Mesenchymal stem cell (in vitro differentiated cells and primary cell): Measurements from ENCODE around the gene NDUFS6.
"Not testable (repeated sequence)": the region's sequence is repeated elsewhere in the genome, so short reads cannot be mapped to it uniquely, and the experiment has no call there.

Source experiments
- DNase-seq: peaks from one replicate; pipeline ENCODE4 v3.0.0-alpha.2; 2013
- H2AFZ ChIP-seq: one replicate; pipeline ENCODE4 v1.6.1; 2013; ENCODE audit warnings: low read depth, mild to moderate bottlenecking, control low read depth, inconsistent platforms, low read length, moderate library complexity
- H2AK5ac ChIP-seq: 2 replicates; pipeline ENCODE4 v1.6.1; 2013; ENCODE audit warnings: low read length, moderate library complexity, mild to moderate bottlenecking, inconsistent platforms; ENCODE audit not compliant: severe bottlenecking
- H2BK120ac ChIP-seq: one replicate; pipeline ENCODE4 v1.6.1; 2013; ENCODE audit warnings: low read depth, mild to moderate bottlenecking, inconsistent platforms, low read length, moderate library complexity
- H2BK12ac ChIP-seq, 2 experiments: one replicate each; pipeline ENCODE4 v1.6.1; 2013; ENCODE audit warnings: inconsistent platforms in 2 of 2, low read length in 2 of 2, mild to moderate bottlenecking in 2 of 2, moderate library complexity in 2 of 2, control low read depth in 1 of 2
- H2BK15ac ChIP-seq: one replicate; pipeline ENCODE4 v1.6.1; 2013; ENCODE audit warnings: mild to moderate bottlenecking, low read depth, inconsistent platforms; ENCODE audit not compliant: poor library complexity, severe bottlenecking
- H2BK5ac ChIP-seq: 2 replicates; pipeline ENCODE4 v1.6.1; 2013; ENCODE audit warnings: low read depth, mild to moderate bottlenecking, low read length, control low read depth, inconsistent platforms; ENCODE audit not compliant: poor library complexity, severe bottlenecking
- H3K14ac ChIP-seq, 2 experiments: one replicate each; pipeline ENCODE4 v1.6.1; 2013; ENCODE audit warnings: inconsistent platforms in 2 of 2, low read length in 2 of 2, control low read depth in 1 of 2, mild to moderate bottlenecking in 1 of 2, moderate library complexity in 1 of 2
- H3K18ac ChIP-seq, 2 experiments: one replicate each; pipeline ENCODE4 v1.6.1; 2013; ENCODE audit warnings: inconsistent platforms in 2 of 2, low read length in 2 of 2, control low read depth in 1 of 2, low read depth in 1 of 2, mild to moderate bottlenecking in 1 of 2
- H3K23ac ChIP-seq, 2 experiments: one replicate each; pipeline ENCODE4 v1.6.1; 2013; ENCODE audit warnings: inconsistent platforms in 2 of 2, low read length in 2 of 2, mild to moderate bottlenecking in 2 of 2, moderate library complexity in 2 of 2, control low read depth in 1 of 2
- H3K27ac ChIP-seq: 2 replicates; pipeline ENCODE4 v1.5.1; 2013; ENCODE audit warnings: mild to moderate bottlenecking, moderate library complexity, low read length, control low read depth, inconsistent platforms; ENCODE audit not compliant: poor library complexity, severe bottlenecking
- H3K27me3 ChIP-seq, 2 experiments: 2 replicates each; pipeline versions ENCODE4 v1.6.1 to v1.7.0; 2013; ENCODE audit warnings: low read length in 2 of 2, mild to moderate bottlenecking in 2 of 2, moderate library complexity in 2 of 2, control low read depth in 1 of 2, inconsistent platforms in 1 of 2; ENCODE audit not compliant: control insufficient read depth in 1 of 2, insufficient read depth in 1 of 2
- H3K36me3 ChIP-seq, 2 experiments: 2 replicates each; pipeline versions ENCODE4 v1.6.1 to v1.7.0; 2013; ENCODE audit warnings: low read length in 2 of 2, control low read depth in 1 of 2, inconsistent platforms in 1 of 2, low read depth in 1 of 2, mild to moderate bottlenecking in 1 of 2; ENCODE audit not compliant: insufficient read depth in 2 of 2, control insufficient read depth in 1 of 2
- H3K4ac ChIP-seq, 2 experiments: one replicate each; pipeline ENCODE4 v1.6.1; 2013; ENCODE audit warnings: inconsistent platforms in 2 of 2, low read length in 2 of 2, mild to moderate bottlenecking in 2 of 2, moderate library complexity in 2 of 2, control low read depth in 1 of 2, low read depth in 1 of 2
- H3K4me1 ChIP-seq: 2 replicates; pipeline ENCODE4 v1.6.1; 2013; ENCODE audit warnings: low read depth, low read length, control low read depth; ENCODE audit not compliant: control insufficient read depth, insufficient read depth
- H3K4me2 ChIP-seq: 2 replicates; pipeline ENCODE4 v1.6.1; 2013; ENCODE audit warnings: low read length, mild to moderate bottlenecking, inconsistent platforms; ENCODE audit not compliant: poor library complexity, severe bottlenecking
- H3K4me3 ChIP-seq, 2 experiments: 2 replicates each; pipeline versions ENCODE4 v1.5.1 to v1.7.0; 2013; ENCODE audit warnings: low read length in 2 of 2, mild to moderate bottlenecking in 2 of 2, control low read depth in 1 of 2, low read depth in 1 of 2; ENCODE audit not compliant: insufficient read depth in 1 of 2
- H3K79me1 ChIP-seq: replicated peaks from 2 replicates; pipeline ENCODE4 v1.6.1; 2013; ENCODE audit warnings: mild to moderate bottlenecking, control low read depth, low read length, inconsistent platforms; ENCODE audit not compliant: poor library complexity, severe bottlenecking
- H3K9ac ChIP-seq: 2 replicates; pipeline ENCODE4 v1.7.0; 2013; ENCODE audit warnings: mild to moderate bottlenecking, low read length, moderate library complexity
- H3K9me3 ChIP-seq: 2 replicates; pipeline ENCODE4 v1.7.0; 2013; ENCODE audit warnings: mild to moderate bottlenecking, low read length; ENCODE audit not compliant: control insufficient read depth
- H4K8ac ChIP-seq: one replicate; pipeline ENCODE4 v1.6.1; 2013; ENCODE audit warnings: inconsistent platforms, mild to moderate bottlenecking, low read length, moderate library complexity
- H4K91ac ChIP-seq: one replicate; pipeline ENCODE4 v1.6.1; 2013; ENCODE audit warnings: mild to moderate bottlenecking, low read length, inconsistent platforms
- WGBS: methylation state at CpG from one replicate; pipeline ENCODE4 v1.1.7; 2013; ENCODE audit warnings: mixed read lengths; 5-methylcytosine and 5-hydroxymethylcytosine counted together

NDUFS6 gene

GRCh38 chr5:1842004-1842819 lies 41.0 kb downstream of the NDUFS6 start:
- Histone ChIP-seq H3K27me3 (peaks cover 21 to 76% of the 10 kb centered on the region in 2 experiments), H3K9me3 (no peaks in the 10 kb centered on the region), H3K27ac (no peak overlapping the region), H3K9ac (no peak overlapping the region), H3K14ac (no peak overlapping the region), H3K4ac (no peak overlapping the region), H2AK5ac (no peak overlapping the region), H4K91ac (no peak overlapping the region), H3K18ac (no peak overlapping the region), H4K8ac (no peak overlapping the region), H2BK5ac (no peak overlapping the region), H3K4me1 (peaks cover 6% of the 10 kb centered on the region), H3K4me3 (no peak overlapping the region), H3K23ac (no peak overlapping the region), H2BK12ac (no peak overlapping the region), H2AFZ (no peak overlapping the region), H2BK15ac (no peak overlapping the region), H3K4me2 (no peak overlapping the region), H2BK120ac (no peak overlapping the region), H3K79me1 (no peaks in the 10 kb centered on the region), H3K36me3 (no peaks in the 10 kb centered on the region)
- no peak for DNase-seq
- 90% methylated on average over 15 of the region's 17 CpGs for WGBS

GRCh38 chr5:1843761-1844160 lies 42.6 kb downstream of the NDUFS6 start:
- not testable (repeated sequence) for H2AK5ac ChIP-seq, H3K9me3 ChIP-seq, H3K4me3 ChIP-seq, H3K27ac ChIP-seq, H2BK120ac ChIP-seq, H3K23ac ChIP-seq, H2AFZ ChIP-seq, H2BK12ac ChIP-seq, H3K14ac ChIP-seq, H3K9ac ChIP-seq, H3K18ac ChIP-seq, H3K4ac ChIP-seq, DNase-seq, H3K36me3 ChIP-seq, H2BK5ac ChIP-seq, H3K4me2 ChIP-seq, H3K79me1 ChIP-seq, H4K91ac ChIP-seq, H3K4me1 ChIP-seq, H2BK15ac ChIP-seq, H4K8ac ChIP-seq
- 89% methylated on average over 10 of the region's 10 CpGs for WGBS
- peaks cover 32 to 73% of the 10 kb centered on the region in 2 experiments for H3K27me3 ChIP-seq

DNA sequence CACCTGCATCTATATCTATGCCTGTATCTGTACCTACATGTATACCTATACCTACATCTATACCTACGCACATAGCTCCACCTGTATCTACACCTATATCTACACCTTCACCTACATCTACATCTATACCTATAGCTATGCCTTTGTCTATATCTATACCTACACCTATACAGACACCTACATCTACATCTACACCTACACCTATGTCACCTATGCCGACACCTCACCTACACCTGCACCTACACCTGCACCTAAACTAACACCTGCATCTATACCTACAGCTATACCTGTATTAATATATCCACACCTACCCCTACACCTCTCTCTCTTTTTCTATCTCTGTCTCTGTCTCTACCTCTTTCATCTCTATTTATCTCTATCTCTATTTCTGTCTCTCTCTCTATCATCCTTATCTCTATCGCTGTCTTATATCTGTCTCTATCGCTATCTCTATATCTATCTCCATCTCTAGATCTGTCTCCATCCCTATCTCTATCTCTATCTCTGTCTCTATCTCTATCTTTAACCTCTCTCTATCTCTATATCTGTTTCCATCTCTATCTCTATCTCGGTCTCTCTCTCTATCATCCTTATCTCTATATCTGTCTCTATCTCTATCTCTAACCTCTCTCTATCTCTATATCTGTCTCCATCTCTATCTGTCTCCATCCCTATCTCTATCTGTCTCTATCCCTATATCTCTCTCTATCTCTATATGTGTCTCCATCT lies 43.7 kb downstream of the NDUFS6 start:
- Histone ChIP-seq H2BK5ac (no peak overlapping the region), H3K9ac (no peak overlapping the region), H3K14ac (no peak overlapping the region), H2BK15ac (no peak overlapping the region), H3K79me1 (no peaks in the 10 kb centered on the region), H4K8ac (no peak overlapping the region), H2AK5ac (no peak overlapping the region), H2AFZ (no peak overlapping the region), H4K91ac (no peak overlapping the region), H3K27me3 (peaks cover 37 to 73% of the 10 kb centered on the region in 2 experiments), H3K9me3 (no peaks in the 10 kb centered on the region), H3K4ac (no peak overlapping the region), H3K4me1 (peaks cover 6% of the 10 kb centered on the region), H2BK120ac (no peak overlapping the region), H2BK12ac (no peak overlapping the region), H3K4me3 (no peak overlapping the region), H3K27ac (no peak overlapping the region), H3K4me2 (no peak overlapping the region), H3K18ac (no peak overlapping the region), H3K23ac (no peak overlapping the region), H3K36me3 (no peaks in the 10 kb centered on the region)
- DNase-seq = no peak
- WGBS = 92% methylated on average over 5 of the region's 5 CpGs

GRCh38 chr5:1845696-1846095 lies 44.5 kb downstream of the NDUFS6 start:
- Histone ChIP-seq H3K18ac (no peak overlapping the region), H3K27ac (no peak overlapping the region), H3K79me1 (no peaks in the 10 kb centered on the region), H4K91ac (no peak overlapping the region), H2BK120ac (no peak overlapping the region), H3K36me3 (no peaks in the 10 kb centered on the region), H3K14ac (no peak overlapping the region), H3K4me2 (no peak overlapping the region), H3K9me3 (no peaks in the 10 kb centered on the region), H2BK5ac (no peak overlapping the region), H2AFZ (no peak overlapping the region), H4K8ac (no peak overlapping the region), H3K27me3 (peaks cover 40 to 74% of the 10 kb centered on the region in 2 experiments), H3K9ac (no peak overlapping the region), H3K4ac (no peak overlapping the region), H3K4me1 (peaks cover 6% of the 10 kb centered on the region), H3K4me3 (no peak overlapping the region), H2AK5ac (no peak overlapping the region), H2BK12ac (no peak overlapping the region), H2BK15ac (no peak overlapping the region), H3K23ac (no peak overlapping the region)
- WGBS = 93% methylated on average over 1 of the region's 1 CpG
- no peak for DNase-seq
